ENCODE results near the gene SEMA6B.
"Not testable (repeated sequence)": the region's sequence is repeated elsewhere in the genome, so short reads cannot be mapped to it uniquely, and the experiment has no call there.

SEMA6B gene

GRCh38 chr19:4575267-4576015 lies 16.0 kb upstream of the SEMA6B start:
- DNase-seq (ENCODE audit: low read depth in 2 of 3, low spot score in 1 of 3), result no peak

- DNase-seq (ENCODE audit: low read depth in 2 of 3, low spot score in 1 of 3), result no peak
These were observed 14.2 kb upstream of the SEMA6B start for GRCh38 chr19:4573682-4574081.

GRCh38 chr19:4571305-4571917 lies 11.9 kb upstream of the SEMA6B start:
- DNase-seq (ENCODE audit: low read depth in 2 of 3, low spot score in 1 of 3), result no peak

- no peak for DNase-seq (ENCODE audit: low read depth in 2 of 3, low spot score in 1 of 3)
These were observed 11.4 kb upstream of the SEMA6B start for GRCh38 chr19:4570916-4571304.

DNA sequence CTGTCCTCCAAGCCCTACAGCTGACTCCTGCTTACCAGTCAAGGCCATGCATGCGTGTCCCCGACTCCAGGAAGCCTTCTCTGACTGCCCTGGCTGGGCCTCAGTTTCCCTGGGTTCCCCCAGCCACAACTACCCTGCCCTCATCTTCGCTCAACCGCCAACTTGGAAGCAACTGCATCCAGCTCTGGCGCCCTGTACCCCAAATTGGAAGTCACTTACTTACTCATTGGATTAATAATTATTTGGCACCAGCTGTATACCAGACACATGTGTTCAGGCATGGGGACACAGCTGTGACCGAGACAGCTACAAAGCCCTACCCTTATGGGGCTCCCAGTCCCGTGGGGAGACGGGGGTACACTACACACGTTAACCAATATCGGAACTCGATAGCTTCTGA lies 10.9 kb upstream of the SEMA6B start:
- DNase-seq (ENCODE audit: low read depth in 2 of 3, low spot score in 1 of 3), result no peak

GRCh38 chr19:4568886-4569285 lies 9.4 kb upstream of the SEMA6B start:
- DNase-seq (ENCODE audit: low read depth in 2 of 3, low spot score in 1 of 3), result no peak

GRCh38 chr19:4567584-4568071 lies 8.1 kb upstream of the SEMA6B start:
- peak; percentile 50 to 80 (median 52) for DNase-seq (ENCODE audit: low read depth in 2 of 3, low spot score in 1 of 3)

GRCh38 chr19:4566402-4567051 lies 7.0 kb upstream of the SEMA6B start:
- no peak for DNase-seq (ENCODE audit: low read depth in 2 of 3, low spot score in 1 of 3)

- not testable (repeated sequence) for DNase-seq (ENCODE audit: low read depth in 2 of 3, low spot score in 1 of 3)
These were observed 4.1 kb upstream of the SEMA6B start for GRCh38 chr19:4563562-4563961.

DNA sequence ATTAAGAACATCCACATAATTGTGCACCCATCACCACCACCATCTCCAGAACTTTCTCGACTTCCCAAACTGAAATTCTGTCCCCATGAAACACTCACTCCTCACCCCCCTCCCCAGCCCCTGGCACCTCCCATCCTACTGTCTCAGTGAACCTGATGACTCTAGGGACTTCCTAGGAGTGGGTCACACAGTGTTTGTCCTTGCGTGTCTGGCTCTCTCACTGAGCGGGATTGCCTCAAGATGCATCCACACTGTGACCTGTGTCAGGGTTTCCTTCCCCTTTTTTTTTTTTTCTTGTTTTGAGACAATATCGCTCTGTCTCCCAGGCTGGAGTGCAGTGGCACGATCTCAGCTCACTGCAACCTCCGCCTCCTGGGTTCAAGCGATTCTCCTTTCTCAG lies 2.6 kb upstream of the SEMA6B start:
- not testable (repeated sequence) for DNase-seq (ENCODE audit: low read depth in 2 of 3, low spot score in 1 of 3)

DNA sequence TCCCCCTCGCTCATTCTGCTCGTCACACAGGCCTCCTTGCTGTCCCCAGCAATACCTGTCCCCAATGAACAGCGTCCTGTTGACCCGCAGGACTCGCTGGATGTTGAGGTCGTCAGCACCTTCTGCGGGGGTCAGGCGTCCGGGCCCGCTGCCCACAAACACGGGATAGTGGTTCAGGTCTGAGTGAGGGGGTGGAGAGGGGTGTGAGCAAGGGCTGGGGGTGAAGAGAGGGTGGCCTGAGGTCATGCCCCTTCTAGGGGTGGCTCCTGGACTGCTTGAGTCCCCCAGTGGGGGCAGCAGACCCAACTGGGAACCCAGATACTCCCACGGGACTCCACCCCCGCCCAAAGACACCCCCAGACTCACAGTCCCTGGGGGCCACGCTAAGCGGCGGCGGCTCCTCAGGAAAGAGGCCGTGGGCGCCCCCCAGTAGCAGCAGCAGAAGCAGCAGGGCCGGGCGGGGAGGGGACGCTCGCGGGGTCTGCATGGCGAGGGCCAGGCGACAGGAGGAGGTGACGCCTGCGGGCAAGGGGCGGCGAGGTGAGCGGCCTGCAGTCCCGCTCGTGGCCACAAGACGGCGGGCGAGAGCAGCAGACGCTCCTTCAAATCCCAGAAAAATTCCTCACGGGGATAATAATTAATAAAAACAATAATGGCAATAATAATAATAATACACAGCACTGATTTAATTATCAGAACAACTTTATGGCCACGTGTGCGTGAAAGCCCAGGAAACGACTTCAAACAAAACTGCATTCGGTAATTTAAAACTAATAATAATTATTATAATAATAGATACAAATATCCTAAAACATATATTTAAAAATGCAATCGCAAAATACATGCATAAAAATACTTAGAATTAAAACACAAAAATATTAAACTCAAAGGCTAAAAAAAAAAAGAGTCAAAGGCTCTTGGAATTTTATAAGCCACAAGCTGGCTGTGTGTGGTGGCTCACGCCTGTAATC lies 1.2 kb downstream of the SEMA6B start:
- peak in 2 of 3 donors; percentile 18 to 35 for DNase-seq (ENCODE audit: low read depth in 2 of 3, low spot score in 1 of 3)

- DNase-seq (ENCODE audit: low read depth in 2 of 3, low spot score in 1 of 3), result peak in 1 of 3 donors; percentile 21
These were observed 2.1 kb downstream of the SEMA6B start for GRCh38 chr19:4557144-4557970.

GRCh38 chr19:4556597-4557127 lies 2.8 kb downstream of the SEMA6B start:
- DNase-seq (ENCODE audit: low read depth in 2 of 3, low spot score in 1 of 3), result peak in 2 of 3 donors; percentile 26 to 27

GRCh38 chr19:4555657-4556561 lies 3.6 kb downstream of the SEMA6B start:
- no peak for DNase-seq (ENCODE audit: low read depth in 2 of 3, low spot score in 1 of 3)

GRCh38 chr19:4554717-4555116 lies 4.8 kb downstream of the SEMA6B start:
- no peak for DNase-seq (ENCODE audit: low read depth in 2 of 3, low spot score in 1 of 3)

- no peak for DNase-seq (ENCODE audit: low read depth in 2 of 3, low spot score in 1 of 3)
These were observed 5.7 kb downstream of the SEMA6B start for GRCh38 chr19:4553775-4554174.

DNA sequence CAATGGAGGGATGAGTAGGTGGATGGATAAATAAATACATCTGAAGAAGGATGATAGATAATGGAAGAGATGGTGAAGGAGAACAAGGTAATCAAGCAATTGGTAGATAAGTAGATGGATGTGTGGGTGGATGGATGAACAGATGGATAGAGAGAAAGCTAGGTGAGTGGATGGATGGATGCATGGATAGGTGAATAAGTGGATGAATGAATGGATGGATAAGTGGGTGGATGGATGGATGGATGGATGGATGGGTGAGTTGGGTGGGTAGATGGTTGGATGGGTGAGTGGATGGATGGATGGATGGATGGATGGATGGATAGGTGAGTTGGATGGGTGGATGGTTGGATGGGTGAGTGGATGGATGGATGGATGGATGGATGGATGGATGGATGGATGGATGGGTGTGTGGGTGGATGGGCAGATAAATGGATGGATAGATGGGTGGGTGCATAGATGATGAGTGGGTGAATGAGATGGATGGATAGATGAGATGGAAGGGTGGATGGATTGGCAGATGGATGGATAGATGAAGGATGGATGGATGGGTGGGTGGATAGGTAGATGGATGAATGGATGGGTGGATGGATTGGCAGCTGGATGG lies 6.3 kb downstream of the SEMA6B start:
- no peak for DNase-seq (ENCODE audit: low read depth in 2 of 3, low spot score in 1 of 3)

DNA sequence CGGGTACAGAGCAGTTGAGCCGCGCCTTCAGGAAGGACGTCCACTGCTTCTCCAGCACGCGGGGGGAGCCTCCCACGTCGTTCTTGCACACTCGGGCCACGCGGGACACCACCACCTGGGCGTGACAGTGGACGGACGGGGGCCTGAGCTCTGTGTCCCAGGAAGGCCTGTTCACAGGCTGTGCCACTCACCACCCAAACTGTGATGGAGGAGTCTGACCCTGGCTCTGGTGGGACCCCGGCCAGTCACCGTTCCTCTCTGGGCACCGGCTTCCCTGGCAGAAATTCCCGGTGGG lies 7.0 kb downstream of the SEMA6B start:
- no peak for DNase-seq (ENCODE audit: low read depth in 2 of 3, low spot score in 1 of 3)

All from stimulated activated CD4-positive, alpha-beta T cell treated with anti-CD3 and anti-CD28 coated beads, Interleukin-12 subunit alpha, Interleukin-12 subunit beta, amount 100 ng/mL, for 48 hours (primary cell).